HK-2 (cell line): ENCODE measurements around the gene TRAF3IP3.

ENCODE experiments used
- DNase-seq: peaks from one replicate; pipeline ENCODE4 v3.0.0-alpha.2; 2018; ENCODE audit not compliant: unreplicated experiment

The TRAF3IP3 gene, protein sequence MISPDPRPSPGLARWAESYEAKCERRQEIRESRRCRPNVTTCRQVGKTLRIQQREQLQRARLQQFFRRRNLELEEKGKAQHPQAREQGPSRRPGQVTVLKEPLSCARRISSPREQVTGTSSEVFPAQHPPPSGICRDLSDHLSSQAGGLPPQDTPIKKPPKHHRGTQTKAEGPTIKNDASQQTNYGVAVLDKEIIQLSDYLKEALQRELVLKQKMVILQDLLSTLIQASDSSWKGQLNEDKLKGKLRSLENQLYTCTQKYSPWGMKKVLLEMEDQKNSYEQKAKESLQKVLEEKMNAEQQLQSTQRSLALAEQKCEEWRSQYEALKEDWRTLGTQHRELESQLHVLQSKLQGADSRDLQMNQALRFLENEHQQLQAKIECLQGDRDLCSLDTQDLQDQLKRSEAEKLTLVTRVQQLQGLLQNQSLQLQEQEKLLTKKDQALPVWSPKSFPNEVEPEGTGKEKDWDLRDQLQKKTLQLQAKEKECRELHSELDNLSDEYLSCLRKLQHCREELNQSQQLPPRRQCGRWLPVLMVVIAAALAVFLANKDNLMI

DNA sequence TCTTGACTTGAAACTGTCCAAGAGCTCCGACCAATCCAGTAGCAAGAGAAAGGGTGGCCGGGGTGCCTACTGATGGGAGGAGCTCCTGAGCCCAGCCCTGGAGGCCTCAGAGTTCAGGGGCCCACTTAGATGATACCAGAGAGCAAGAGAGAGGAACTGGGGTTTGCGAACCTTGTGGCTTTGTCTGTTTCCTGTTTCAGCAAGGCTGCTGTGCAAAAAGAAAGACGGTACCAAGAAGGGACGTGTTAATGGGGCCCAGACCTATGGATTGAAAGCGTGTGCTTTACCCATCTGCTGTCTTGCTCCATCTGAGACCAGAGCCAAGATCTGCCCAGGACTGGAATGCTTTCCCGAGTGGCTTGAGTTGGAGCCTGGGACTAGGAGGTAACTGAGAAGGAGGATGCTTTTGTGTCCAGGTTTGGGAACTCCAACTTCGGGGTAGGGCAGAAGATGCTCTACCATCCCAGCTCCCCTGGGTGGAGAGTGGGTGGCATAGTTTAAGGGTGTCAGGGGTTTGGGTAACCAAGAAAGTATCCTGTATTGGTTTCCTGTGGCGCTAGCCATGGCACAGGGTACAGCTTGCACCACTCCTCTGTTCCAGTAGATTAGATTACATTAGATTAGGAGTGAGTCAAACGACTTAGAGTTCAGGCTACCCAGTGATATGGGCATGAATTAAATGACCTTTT is at the start of gene TRAF3IP3:
Gene TRAF3IP3, plus strand, starts transcription at position 128 of the 689 bp plus-strand sequence. CDS start 3,987 bp downstream, outside the sequence.
- DNase-seq: no peak

DNA sequence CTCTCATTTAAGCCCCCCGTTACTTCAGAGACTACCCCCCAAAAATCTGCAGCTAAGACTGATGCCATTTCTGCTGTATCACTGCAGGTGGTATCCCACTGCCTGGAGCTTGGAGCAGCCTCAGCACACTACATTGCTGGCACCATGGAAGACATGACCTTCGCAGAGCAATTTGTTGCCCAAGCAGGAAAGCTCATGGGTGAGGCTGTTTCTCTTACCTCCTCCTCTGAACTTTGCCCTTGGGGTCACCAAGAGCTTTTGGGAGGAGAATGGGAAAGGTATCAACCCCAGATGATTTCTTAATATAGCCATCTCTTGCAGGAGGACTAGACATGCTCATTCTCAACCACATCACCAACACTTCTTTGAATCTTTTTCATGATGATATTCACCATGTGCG is 49.2 kb upstream of the TRAF3IP3 start:
- no peak for DNase-seq

DNA sequence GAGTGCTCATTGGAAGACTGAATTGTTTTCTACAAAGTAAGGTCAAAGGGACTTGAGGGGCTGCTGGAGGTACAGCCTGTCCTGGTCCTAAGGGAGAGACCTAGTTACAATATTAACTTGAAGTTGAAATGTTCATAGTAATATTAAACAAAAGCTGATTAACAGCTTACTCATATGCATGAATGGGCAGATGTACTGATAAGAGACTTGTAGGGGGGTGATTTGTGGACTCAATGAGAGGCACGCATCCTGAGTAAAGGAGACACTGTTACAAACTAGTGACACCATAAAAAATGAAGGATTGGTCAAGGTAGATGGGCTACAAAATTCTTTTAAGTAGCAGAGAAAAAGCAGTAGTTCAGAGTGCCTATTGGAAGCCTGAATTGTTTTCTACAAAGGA is 48.5 kb upstream of the TRAF3IP3 start:
- no peak for DNase-seq

DNA sequence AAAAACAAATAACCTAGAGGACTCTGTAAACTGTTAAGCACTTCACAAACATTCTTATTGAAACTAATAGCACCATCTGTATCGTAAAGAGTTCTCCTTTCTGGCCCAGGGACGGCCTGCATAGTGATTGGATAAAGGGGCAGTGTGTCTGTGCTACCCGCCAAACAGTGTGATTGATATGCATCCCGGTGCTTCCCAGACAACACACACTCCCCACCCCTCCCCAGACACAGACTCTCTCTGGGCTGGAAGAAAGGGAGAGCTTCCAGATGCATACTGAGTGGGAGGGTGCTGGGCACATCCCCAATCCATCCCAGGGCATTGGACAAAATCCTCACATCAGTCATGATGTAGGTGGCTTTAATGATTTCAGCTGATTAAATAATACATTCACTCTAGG is 47.6 kb upstream of the TRAF3IP3 start:
- no peak for DNase-seq

DNA sequence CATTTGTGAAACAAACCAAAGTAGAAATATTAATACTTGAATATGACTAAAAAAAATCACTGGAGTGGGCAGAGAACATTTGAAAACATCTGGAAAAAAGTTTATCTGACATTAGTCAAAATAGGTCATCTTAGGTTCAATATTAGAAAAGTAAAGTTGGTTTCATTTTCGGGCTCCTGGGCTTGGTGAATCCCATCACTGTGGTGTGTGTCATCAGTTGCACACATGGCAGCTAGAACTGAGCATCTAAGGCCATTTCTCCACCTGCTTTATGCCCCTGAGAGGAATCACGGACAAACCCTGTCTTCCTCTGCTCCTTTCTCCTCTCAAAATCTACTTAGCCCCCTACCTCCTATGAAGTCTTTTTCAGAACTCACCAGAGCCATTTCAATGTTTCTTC is 45.8 kb upstream of the TRAF3IP3 start:
- no peak for DNase-seq

DNA sequence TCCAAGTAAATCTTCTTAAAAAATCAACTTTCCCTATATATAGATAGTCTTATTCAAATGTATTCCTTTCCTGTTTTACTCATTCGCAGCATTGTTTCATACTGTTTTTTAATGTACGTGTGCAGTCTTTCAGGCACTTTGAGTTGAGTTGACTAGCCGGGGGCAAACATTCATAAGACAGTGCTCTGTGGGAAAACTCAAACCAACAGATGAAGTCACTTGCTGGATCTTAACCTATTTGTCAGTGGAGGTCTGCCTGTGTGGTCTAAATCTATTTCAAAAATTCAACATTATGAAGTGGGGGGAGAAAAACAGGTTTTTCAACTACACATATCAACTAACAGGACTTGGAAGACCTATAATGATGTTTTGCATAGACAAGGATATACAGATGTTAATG is 45.0 kb upstream of the TRAF3IP3 start:
- no peak for DNase-seq

DNA sequence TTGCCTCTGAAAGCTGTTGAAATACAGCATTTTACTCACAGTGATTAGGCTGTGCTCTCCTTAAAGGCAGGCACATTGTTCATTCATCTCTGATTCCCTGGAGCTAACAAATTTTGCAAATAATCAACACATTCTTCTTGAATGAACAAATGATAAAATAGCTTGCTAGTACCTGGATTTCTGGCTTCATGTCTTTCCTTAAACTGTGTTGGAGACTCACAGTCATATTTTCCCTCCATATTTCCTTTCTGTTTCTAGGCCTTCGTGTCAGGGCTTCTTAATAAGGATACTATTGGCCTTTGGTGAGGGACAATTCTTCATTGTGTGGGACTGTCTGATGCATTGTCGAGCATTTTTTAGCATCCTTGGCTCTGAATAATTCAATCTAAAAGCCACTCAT is 41.5 kb upstream of the TRAF3IP3 start:
- no peak for DNase-seq

DNA sequence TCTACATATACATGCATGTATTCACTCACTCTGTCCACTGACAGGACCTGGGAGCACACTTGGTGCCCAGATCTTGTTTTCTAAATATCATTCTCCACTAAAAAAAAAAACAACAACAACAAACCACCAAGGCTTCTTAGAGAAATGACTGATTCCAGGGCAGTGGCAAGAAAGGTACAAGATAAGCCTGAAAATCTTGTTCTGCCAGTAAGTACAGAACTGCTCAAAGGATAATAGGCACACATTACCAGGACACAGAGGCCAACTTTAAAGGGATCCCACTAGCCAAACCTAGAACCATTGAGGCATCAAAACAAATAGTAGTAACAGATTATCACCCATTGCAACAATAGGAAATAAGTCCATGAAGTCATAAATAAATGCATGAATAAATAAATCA is 40.5 kb upstream of the TRAF3IP3 start:
- DNase-seq: no peak

DNA sequence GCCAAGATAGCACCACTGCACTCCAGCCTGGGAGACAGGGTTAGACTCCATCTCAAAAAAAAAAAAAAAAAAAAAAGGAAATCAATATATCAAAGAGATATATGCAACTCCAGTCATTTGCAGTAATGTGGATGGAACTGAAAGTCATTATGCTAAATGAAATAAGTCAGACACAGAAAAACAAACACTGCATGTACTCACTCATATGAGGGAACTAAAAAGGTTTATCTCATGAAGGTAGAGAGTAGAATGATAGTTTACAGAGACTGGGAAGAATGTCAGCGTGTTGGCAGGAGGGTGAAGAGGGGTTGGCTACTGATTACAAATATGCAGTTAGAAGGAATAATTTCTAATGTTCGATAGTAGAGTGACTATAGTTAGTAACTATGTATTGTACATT is 38.0 kb upstream of the TRAF3IP3 start:
- no peak for DNase-seq

DNA sequence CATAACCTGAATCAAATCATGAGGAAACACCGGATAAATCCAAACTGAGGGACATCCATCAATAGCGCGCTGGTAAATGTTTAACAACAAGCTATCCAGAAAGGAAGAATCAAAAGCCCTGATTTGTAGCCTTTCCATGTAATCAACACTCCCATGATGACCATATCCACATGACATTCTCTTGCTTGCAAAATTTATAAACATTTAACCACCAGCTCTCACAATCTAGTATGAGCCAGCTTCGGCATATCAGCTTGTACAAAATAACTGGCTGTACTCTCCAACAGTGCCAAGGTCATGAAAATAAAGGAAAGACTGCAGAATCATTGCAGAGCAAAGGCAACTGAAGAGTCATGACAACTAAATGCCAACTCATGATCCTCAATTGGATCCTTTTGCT is 35.5 kb upstream of the TRAF3IP3 start:
- DNase-seq: no peak

DNA sequence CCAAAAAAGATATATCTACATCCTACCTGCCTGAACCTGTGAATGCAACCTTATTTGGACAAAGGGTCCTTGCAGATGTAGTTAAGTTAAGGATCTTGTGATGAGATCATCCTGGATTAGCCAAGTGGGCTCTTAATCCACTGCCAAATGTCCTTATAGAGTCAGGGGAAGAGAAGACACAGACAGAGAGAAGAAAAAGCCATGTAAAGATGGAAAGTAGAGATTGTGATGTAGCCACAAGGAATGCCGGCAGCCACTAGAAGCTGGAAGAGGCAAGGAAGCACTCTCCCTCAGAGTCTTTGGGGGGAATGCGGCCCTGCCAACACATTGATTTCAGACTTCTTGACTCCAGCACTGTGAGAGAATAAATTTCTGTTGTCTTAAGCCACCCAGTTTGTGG is 35.0 kb upstream of the TRAF3IP3 start:
- no peak for DNase-seq

DNA sequence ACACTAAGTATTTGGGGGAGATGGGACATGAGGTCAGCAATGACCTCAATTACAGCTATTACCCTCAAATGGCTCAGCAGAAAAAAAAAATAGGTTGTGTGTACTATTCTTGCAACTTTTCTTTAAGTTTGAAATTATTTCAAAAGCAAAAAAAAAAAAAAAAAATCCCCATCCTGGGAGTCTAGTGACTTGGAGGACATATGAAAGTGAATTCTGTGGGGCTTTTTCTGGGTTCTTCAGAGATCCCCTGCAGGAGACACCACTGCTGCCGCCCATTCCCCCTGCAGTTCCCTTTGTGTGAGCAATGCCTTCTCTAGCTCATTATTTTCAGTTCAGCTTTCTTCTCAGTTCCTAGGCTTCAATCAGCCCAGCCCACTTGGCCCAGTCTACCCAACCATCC is 34.5 kb upstream of the TRAF3IP3 start:
- no peak for DNase-seq

DNA sequence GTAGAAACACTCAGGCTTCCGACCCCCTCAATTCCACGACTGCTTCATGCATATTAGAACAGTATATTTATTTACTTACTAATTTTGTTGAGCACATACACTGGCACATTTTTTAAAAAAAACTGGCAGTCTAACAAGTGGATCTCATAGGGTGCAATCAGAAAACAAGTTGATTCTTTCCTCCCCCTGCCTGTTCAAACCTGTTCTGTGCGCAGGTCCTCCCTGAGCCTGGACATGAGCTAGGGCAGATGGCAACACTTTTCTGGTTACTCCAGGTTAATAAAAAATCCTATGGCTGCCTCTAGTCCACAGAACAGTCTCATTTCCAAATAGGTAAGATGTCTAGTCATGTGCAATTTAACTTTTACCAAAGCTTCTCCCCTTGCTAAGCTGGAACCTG is 32.6 kb upstream of the TRAF3IP3 start:
- DNase-seq: no peak

DNA sequence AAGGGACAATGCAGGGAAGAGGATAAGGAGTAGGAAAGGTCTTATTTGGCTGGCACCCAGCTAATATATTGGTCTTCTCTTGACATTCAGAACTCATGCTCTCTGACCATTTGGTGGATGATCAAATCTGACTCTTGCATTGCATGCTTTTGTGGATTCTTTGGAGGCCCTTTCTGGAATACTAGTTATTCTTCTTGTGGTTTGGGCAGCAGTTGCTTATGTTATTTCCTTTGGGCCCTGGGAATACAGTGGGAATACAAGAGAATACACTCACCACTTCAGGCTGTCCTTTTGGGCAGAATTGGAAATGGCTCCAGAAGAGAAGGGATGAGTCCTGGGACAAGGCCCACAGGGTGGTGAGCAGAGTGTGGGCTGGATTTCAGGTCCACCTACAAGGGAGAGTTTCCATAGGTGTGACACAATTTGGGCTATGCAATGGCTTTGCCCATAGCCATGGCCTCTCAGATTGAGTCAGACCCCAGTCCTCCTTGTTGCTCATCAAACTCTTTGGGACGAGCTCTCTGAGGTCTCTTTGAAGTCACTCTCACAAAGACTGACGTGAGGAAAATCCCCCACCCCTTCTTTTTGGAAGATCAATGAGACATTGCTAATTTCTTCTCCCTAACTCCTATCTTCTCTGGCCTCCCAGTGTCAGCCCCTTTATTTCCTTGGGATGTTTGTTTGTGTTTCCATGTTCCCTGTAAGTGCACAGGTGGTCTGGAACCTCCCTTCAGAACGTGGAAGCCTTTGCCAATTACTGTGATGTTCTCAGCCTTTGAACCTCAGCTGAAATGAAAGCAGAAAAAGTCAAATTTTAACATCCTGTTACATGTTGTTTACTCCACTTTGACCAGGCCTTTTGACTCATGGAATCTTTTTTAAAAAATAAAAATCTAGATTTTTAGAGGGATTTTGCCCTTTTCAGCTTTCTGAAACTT is 31.8 kb upstream of the TRAF3IP3 start:
- no peak for DNase-seq

DNA sequence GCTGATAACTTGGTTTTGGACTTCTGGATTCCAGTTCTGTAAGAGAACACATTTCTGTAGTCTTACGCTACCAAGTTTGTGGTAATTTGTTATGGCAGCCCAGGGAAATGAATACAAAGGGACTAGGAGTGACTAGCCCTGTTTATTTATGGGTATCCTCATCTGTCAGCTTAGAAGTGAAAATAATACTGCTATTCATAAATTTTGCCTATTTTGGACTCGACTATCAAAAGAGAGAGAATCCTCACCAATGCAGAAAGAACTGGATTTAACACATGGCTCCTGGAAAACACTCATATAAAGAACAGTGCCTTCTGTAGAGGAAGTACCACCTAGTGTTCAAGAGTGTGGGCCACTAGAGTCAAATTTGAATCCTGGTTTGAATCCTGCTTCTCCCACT is 28.6 kb upstream of the TRAF3IP3 start:
- no peak for DNase-seq

DNA sequence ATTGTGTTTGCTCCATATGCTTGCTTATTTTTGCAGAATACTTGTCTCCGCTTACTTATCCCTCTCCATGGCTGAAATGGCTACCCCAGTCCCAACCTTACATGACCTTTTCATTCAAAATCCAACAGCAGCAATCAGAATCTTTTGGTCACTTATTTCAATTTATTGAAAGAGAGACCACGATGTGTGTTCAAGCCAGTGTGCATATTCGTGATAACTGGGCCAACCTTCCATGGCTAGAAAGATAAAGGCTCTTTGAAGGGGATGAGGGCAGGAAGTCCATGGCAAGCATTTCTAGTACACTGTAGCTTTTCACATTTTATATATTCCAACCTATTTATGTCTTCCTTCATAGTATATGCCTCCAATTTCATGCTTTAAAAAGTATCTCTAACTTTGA is 28.1 kb upstream of the TRAF3IP3 start:
- DNase-seq: no peak

DNA sequence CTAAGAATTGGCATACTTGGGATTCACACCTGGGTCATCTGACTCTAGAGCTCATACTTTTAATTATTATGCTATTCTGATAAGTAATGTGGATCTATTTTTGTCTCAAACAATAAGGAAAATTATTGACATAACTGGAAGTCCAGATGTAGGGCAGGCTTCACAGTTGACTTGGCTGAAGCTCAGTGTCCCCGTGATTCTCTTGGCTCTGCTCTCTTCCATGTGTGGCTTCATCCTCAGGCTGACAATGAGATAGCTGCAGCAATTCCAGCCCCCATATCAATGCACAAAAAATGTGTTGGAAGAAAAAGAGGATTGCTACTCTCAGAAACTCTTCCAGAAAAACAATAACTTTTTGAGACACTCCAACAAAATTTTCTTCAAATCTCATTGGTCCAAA is 27.4 kb upstream of the TRAF3IP3 start:
- no peak for DNase-seq

DNA sequence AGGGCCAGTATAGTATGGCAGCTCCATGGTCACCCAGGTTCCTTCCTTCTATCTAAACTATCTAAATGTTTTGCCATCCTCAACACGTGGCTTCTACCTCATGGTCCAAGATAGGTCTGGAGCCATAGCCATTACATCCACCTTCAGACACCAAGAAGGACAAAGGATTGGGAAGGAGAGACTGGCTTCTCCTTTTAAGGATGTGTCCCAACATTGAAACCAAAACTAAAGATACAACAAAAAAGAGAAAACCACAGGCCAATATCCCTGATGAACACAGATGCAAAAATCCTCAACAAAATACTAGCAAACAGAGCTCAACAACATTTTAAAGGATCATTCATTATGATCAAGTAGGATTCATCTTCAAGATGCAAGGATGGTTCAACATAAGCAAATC is 26.4 kb upstream of the TRAF3IP3 start:
- DNase-seq: no peak

DNA sequence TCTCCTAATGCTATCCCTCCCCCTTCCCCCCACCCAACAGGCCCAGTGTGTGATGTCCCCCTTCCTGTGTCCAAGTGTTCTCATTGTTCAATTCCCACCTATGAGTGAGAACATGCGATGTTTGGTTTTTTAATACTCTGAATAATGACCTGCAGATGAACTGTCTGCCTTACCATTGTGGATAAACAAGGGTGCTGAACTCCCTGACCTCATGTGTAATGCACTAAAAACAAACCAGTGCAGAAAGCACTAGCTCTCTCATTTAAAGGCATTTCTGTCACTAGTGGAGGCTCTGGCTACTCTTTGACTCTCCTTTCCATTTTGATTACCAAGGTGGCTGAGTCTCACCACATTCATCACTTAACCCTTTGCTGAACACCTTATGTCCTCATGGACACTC is 23.1 kb upstream of the TRAF3IP3 start:
- DNase-seq: no peak

DNA sequence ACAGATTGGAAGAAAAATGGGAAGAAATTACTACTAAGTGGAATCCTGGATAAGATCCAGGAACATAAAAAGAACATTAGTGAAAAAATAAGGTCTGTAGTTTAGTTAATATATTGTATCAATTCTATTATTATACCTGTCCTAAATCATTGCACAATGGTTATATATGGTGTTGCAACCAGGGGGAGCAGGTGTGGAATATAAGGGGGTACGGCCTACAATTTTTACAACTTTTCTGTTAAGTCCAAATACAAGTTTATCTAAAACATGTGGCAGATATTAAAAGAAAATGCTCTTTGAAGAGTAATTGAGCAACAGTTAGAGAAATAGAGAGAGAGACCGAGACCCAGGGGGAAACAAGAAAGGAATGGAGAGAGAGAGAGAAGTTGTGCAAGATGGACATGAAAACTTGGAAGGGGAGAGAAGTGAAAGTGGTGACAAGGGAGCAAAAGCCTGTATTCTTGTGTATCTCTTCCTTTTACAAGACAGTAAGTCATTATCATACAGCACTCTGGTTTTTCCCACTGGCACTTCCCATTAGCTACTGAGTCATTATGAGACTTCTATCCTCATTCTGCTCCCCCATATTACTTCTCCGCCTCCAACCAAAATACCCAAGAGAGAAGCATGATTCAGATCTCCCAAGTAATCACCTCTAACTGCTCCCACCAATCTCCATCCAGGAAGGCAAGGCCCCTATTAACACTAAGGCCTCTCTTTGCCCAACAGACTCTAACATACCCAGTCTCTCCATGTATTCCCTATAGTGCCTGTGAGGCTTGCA is 22.3 kb upstream of the TRAF3IP3 start:
- DNase-seq: no peak

DNA sequence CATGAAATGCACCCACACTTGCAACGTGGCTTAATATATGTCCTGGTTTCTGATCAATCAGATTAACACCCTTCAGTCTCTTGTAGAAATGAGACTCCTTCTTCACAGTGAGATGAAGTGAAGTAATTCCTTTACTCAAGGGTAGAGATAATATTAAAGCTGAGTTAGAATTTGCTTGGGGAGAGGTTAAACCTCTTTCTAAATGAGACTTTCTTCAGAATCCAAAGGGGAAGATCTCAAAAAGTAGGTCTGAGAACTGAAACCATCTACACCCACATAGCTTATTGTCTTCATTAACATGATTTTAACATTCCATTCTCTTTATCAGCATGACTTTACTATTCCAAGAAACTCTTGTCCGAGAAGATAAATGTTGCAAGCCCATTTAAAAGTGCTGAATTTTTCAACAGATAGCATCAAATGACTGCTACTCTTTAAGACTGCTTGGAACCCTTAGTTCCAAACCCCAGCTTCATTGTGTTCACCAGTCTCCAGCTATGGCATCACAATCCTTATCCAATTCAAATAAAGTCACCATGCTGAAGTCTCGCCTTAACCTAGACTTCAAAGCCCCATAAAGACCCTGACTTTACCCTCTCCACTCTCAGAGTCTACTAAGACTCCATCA is 19.2 kb upstream of the TRAF3IP3 start:
- DNase-seq: no peak
